ENCODE measurements around the gene SGK1. TPM values are rescaled to one million over a fixed set of nuclear protein-coding genes. Genes with fewer than 3 reads are reported as not detected.

The SGK1 gene
- total RNA-seq, 1 experiment from 2014 or later: 23.2 TPM

DNA sequence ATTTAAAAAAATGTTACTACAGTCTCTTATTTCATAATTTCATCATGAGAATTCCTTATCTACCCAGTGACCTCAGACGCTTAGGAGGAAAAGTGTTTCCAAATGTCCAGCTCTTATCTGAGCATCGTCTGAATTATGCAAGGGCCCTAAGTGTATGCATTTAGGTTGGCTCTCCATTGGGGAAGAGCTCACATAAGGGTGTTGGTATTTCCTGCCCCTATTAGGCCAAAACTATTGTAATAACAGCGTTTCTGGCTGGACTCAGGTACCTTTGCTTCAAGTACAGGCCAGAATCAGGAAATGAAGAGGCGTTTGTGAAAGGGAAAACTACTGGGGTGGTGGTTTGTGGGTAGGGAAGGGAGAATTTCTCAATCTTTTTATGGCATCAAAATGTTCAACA lies 40.4 kb upstream of the SGK1 start:
- TF ChIP-seq, protein P1, sequence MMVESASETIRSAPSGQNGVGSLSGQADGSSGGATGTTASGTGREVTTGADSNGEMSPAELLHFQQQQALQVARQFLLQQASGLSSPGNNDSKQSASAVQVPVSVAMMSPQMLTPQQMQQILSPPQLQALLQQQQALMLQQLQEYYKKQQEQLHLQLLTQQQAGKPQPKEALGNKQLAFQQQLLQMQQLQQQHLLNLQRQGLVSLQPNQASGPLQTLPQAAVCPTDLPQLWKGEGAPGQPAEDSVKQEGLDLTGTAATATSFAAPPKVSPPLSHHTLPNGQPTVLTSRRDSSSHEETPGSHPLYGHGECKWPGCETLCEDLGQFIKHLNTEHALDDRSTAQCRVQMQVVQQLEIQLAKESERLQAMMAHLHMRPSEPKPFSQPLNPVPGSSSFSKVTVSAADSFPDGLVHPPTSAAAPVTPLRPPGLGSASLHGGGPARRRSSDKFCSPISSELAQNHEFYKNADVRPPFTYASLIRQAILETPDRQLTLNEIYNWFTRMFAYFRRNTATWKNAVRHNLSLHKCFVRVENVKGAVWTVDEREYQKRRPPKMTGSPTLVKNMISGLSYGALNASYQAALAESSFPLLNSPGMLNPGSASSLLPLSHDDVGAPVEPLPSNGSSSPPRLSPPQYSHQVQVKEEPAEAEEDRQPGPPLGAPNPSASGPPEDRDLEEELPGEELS (CRISPR knock-in tag; IDR thresholded peaks at IDR 0.05): no peak
- TF ChIP-seq FOXP1 (CRISPR knock-in tag; IDR thresholded peaks at IDR 0.05; ENCODE audit: borderline replicate concordance): no peak
- TF ChIP-seq GABPB1 (CRISPR knock-in tag; IDR thresholded peaks at IDR 0.05): no peak
- H3K4me1 Mint-ChIP-seq: peaks cover 17% of the 10 kb centered on the region
- H3K27ac Mint-ChIP-seq: no peak overlapping the region
- DNase-seq (ENCODE audit: low spot score): no peak
- ATAC-seq: no peak
- ChIA-PET CTCF (no interaction called here), POLR2A (no interaction called here)
- peaks cover 23% of the 10 kb centered on the region for H3K9me3 Mint-ChIP-seq
- peaks cover 21% of the 10 kb centered on the region for H3K36me3 Mint-ChIP-seq
- no peak overlapping the region for H3K4me3 Mint-ChIP-seq
- H3K27me3 Mint-ChIP-seq (ENCODE audit: low read depth): no peaks in the 10 kb centered on the region

DNA sequence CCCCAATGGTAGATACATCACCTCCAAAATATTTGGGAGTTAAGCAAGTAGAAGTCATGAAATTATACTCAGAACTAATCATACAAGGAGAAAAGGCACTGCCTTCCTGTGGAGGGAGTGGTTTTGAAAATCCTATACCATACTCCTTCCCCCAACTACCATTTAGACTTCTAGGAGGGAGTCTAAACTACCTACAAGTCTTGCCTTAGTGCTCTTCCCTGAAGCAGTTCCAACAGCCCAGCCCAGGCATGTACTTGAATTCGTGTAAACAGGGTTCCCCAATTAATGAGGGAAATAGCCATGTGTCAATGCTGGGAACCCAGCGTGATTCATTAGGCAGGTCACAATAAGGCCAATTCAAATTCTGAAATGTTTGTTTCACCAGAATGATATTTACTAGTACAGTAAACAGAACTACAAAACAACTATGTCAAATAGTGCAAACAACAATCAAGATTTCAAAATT lies 39.1 kb upstream of the SGK1 start:
- peaks cover 21% of the 10 kb centered on the region for H3K36me3 Mint-ChIP-seq
- DNase-seq (ENCODE audit: low spot score): no peak
- H3K9me3 Mint-ChIP-seq: peaks cover 23% of the 10 kb centered on the region
- no peak overlapping the region for H3K27ac Mint-ChIP-seq
- H3K4me1 Mint-ChIP-seq: peaks cover 30% of the 10 kb centered on the region
- no peaks in the 10 kb centered on the region for H3K27me3 Mint-ChIP-seq (ENCODE audit: low read depth)
- ChIA-PET POLR2A (no interaction called here), CTCF (no interaction called here)
- no peak for ATAC-seq
- H3K4me3 Mint-ChIP-seq: no peak overlapping the region
- TF ChIP-seq, protein P2, sequence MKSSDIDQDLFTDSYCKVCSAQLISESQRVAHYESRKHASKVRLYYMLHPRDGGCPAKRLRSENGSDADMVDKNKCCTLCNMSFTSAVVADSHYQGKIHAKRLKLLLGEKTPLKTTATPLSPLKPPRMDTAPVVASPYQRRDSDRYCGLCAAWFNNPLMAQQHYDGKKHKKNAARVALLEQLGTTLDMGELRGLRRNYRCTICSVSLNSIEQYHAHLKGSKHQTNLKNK (CRISPR knock-in tag; IDR thresholded peaks at IDR 0.05): no peak
- TF ChIP-seq, protein P3, sequence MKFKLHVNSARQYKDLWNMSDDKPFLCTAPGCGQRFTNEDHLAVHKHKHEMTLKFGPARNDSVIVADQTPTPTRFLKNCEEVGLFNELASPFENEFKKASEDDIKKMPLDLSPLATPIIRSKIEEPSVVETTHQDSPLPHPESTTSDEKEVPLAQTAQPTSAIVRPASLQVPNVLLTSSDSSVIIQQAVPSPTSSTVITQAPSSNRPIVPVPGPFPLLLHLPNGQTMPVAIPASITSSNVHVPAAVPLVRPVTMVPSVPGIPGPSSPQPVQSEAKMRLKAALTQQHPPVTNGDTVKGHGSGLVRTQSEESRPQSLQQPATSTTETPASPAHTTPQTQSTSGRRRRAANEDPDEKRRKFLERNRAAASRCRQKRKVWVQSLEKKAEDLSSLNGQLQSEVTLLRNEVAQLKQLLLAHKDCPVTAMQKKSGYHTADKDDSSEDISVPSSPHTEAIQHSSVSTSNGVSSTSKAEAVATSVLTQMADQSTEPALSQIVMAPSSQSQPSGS (CRISPR knock-in tag; IDR thresholded peaks at IDR 0.05; ENCODE audit: borderline replicate concordance, low read depth): no peak
- TF ChIP-seq, protein P4, sequence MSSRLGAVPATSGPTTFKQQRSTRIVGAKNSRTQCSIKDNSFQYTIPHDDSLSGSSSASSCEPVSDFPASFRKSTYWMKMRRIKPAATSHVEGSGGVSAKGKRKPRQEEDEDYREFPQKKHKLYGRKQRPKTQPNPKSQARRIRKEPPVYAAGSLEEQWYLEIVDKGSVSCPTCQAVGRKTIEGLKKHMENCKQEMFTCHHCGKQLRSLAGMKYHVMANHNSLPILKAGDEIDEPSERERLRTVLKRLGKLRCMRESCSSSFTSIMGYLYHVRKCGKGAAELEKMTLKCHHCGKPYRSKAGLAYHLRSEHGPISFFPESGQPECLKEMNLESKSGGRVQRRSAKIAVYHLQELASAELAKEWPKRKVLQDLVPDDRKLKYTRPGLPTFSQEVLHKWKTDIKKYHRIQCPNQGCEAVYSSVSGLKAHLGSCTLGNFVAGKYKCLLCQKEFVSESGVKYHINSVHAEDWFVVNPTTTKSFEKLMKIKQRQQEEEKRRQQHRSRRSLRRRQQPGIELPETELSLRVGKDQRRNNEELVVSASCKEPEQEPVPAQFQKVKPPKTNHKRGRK (CRISPR knock-in tag; IDR thresholded peaks at IDR 0.05; ENCODE audit: borderline replicate concordance): no peak
- TF ChIP-seq PRRX2 (CRISPR knock-in tag; IDR thresholded peaks at IDR 0.05) (no peak), FOXK1 (CRISPR knock-in tag; IDR thresholded peaks at IDR 0.05) (no peak)
- TF ChIP-seq, protein P5, sequence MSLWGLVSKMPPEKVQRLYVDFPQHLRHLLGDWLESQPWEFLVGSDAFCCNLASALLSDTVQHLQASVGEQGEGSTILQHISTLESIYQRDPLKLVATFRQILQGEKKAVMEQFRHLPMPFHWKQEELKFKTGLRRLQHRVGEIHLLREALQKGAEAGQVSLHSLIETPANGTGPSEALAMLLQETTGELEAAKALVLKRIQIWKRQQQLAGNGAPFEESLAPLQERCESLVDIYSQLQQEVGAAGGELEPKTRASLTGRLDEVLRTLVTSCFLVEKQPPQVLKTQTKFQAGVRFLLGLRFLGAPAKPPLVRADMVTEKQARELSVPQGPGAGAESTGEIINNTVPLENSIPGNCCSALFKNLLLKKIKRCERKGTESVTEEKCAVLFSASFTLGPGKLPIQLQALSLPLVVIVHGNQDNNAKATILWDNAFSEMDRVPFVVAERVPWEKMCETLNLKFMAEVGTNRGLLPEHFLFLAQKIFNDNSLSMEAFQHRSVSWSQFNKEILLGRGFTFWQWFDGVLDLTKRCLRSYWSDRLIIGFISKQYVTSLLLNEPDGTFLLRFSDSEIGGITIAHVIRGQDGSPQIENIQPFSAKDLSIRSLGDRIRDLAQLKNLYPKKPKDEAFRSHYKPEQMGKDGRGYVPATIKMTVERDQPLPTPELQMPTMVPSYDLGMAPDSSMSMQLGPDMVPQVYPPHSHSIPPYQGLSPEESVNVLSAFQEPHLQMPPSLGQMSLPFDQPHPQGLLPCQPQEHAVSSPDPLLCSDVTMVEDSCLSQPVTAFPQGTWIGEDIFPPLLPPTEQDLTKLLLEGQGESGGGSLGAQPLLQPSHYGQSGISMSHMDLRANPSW (CRISPR knock-in tag; conservative IDR thresholded peaks at IDR 0.05; ENCODE audit: low read depth): no peak
- TF ChIP-seq, protein P6, sequence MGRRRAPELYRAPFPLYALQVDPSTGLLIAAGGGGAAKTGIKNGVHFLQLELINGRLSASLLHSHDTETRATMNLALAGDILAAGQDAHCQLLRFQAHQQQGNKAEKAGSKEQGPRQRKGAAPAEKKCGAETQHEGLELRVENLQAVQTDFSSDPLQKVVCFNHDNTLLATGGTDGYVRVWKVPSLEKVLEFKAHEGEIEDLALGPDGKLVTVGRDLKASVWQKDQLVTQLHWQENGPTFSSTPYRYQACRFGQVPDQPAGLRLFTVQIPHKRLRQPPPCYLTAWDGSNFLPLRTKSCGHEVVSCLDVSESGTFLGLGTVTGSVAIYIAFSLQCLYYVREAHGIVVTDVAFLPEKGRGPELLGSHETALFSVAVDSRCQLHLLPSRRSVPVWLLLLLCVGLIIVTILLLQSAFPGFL (CRISPR knock-in tag; IDR thresholded peaks at IDR 0.05; ENCODE audit: borderline replicate concordance): no peak
- TF ChIP-seq, protein P7, sequence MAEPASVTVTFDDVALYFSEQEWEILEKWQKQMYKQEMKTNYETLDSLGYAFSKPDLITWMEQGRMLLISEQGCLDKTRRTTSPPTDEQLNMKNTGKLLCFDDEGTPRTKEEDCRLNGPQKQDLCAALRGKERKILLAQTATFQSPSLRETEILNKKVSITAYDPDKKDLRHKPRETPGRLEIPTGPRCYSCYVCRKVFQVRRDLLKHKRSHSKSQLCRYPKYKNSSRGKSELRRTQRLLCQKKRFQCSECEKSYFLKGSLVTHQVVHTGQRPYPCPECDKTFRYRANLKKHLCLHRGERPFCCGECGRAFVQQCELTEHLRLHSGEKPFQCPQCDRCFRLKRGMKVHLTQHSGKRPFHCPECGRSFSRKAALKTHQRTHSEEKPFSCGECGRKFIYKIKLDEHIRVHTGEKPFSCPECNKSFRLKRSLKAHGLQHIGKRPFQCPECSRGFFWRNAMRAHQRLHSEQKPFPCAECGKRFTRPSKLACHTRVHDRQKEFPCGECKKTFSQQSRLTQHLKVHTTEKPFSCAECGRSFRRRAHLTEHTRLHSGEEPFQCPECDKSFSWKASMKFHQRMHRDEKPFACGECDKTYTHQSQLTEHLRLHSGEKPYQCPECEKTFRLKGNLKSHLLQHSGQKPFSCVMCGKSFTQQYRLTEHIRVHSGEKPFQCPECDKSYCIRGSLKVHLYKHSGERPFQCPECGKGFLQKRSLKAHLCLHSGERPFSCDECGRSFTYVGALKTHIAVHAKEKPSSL (CRISPR knock-in tag; conservative IDR thresholded peaks at IDR 0.05): no peak
- TF ChIP-seq, protein P8, sequence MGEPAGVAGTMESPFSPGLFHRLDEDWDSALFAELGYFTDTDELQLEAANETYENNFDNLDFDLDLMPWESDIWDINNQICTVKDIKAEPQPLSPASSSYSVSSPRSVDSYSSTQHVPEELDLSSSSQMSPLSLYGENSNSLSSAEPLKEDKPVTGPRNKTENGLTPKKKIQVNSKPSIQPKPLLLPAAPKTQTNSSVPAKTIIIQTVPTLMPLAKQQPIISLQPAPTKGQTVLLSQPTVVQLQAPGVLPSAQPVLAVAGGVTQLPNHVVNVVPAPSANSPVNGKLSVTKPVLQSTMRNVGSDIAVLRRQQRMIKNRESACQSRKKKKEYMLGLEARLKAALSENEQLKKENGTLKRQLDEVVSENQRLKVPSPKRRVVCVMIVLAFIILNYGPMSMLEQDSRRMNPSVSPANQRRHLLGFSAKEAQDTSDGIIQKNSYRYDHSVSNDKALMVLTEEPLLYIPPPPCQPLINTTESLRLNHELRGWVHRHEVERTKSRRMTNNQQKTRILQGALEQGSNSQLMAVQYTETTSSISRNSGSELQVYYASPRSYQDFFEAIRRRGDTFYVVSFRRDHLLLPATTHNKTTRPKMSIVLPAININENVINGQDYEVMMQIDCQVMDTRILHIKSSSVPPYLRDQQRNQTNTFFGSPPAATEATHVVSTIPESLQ (CRISPR knock-in tag; IDR thresholded peaks at IDR 0.05): no peak
- TF ChIP-seq, protein P9, sequence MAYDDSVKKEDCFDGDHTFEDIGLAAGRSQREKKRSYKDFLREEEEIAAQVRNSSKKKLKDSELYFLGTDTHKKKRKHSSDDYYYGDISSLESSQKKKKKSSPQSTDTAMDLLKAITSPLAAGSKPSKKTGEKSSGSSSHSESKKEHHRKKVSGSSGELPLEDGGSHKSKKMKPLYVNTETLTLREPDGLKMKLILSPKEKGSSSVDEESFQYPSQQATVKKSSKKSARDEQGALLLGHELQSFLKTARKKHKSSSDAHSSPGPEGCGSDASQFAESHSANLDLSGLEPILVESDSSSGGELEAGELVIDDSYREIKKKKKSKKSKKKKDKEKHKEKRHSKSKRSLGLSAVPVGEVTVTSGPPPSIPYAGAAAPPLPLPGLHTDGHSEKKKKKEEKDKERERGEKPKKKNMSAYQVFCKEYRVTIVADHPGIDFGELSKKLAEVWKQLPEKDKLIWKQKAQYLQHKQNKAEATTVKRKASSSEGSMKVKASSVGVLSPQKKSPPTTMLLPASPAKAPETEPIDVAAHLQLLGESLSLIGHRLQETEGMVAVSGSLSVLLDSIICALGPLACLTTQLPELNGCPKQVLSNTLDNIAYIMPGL (CRISPR knock-in tag; IDR thresholded peaks at IDR 0.05): no peak
- TF ChIP-seq, protein P10, sequence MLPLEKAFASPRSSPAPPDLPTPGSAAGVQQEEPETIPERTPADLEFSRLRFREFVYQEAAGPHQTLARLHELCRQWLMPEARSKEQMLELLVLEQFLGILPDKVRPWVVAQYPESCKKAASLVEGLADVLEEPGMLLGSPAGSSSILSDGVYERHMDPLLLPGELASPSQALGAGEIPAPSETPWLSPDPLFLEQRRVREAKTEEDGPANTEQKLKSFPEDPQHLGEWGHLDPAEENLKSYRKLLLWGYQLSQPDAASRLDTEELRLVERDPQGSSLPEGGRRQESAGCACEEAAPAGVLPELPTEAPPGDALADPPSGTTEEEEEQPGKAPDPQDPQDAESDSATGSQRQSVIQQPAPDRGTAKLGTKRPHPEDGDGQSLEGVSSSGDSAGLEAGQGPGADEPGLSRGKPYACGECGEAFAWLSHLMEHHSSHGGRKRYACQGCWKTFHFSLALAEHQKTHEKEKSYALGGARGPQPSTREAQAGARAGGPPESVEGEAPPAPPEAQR (CRISPR knock-in tag; IDR thresholded peaks at IDR 0.05): no peak
